HepG2 (cell line): ENCODE measurements around the gene AFF2. TPM values are rescaled to one million over a fixed set of nuclear protein-coding genes. Genes with fewer than 3 reads are reported as not detected.

Experiments
- ATAC-seq: fragments of 200-7000 bp; cut with Tn5 transposase; 3 replicates; pipeline ENCODE4 v1.9.1; 2020; ENCODE audit warnings: mild to moderate bottlenecking, moderate library complexity
- BruUV-seq: library from RNA; stranded (reverse); fragments of 400-500 nt; replicated peaks from 2 replicates; lab custom pipeline; 2021; lab: Mats Ljungman, UMichigan
- CTCF ChIA-PET: fragments of 300-600 bp; formaldehyde crosslinking; extraction: SDS; loops from one replicate; lab custom pipeline; 2021; ENCODE audit warnings: low total read pairs, inconsistent platforms, low intra/inter-chr PET ratio; lab: Yijun Ruan, JAX
- POLR2A ChIA-PET: fragments of 350-600 bp; sonication (Branson Sonifier 250); formaldehyde crosslinking; loops from one replicate; lab custom pipeline; 2020; ENCODE audit warnings: antibody characterized with exemption, inconsistent platforms; lab: Yijun Ruan, JAX
- DNase-seq: peaks from one replicate; pipeline ENCODE4 v3.0.0-alpha.2; 2015; ENCODE audit warnings: low spot score
- FAIRE-seq: peaks from 3 replicates; lab custom pipeline; 2011; peaks lifted over from hg19 to GRCh38; lab: Jason Lieb, UNC
- H2AFZ ChIP-seq: one replicate; pipeline ENCODE4 v1.6.1; 2011; ENCODE audit warnings: low read length, inconsistent platforms
- H3K27ac ChIP-seq: fragments of 300-600 bp; 3 replicates; pipeline ENCODE4 v1.8.0; 2011; ENCODE audit warnings: mixed run types, mild to moderate bottlenecking, mixed read lengths, low read length, inconsistent platforms; ENCODE audit not compliant: insufficient read depth; ENCODE audit errors: extremely low read length
- H3K27me3 ChIP-seq, 2 experiments: fragments of 200-600 bp in 1 of 2; 2 replicates in 1 of 2; 3 replicates in 1 of 2; pipeline versions ENCODE4 v1.6.0 to v1.8.0; 2011; ENCODE audit warnings: low read length in 2 of 2, mild to moderate bottlenecking in 2 of 2, moderate library complexity in 2 of 2, inconsistent platforms in 1 of 2; ENCODE audit not compliant: insufficient read depth in 2 of 2, control insufficient read depth in 1 of 2
- H3K36me3 ChIP-seq, 2 experiments: fragments of 200-600 bp in 1 of 2; replicated peaks in 1 of 2; 2 replicates in 1 of 2; 3 replicates in 1 of 2; pipeline versions ENCODE4 v1.5.1 to v1.8.0; 2011; ENCODE audit warnings: low read length in 2 of 2, inconsistent platforms in 1 of 2; ENCODE audit not compliant: insufficient read depth in 2 of 2, control insufficient read depth in 1 of 2
- H3K4me1 ChIP-seq: 2 replicates; pipeline ENCODE4 v1.5.1; 2012; ENCODE audit warnings: low read length, inconsistent platforms; ENCODE audit not compliant: insufficient read depth
- H3K4me2 ChIP-seq: 2 replicates; pipeline ENCODE4 v1.6.0; 2011; ENCODE audit warnings: low read depth, low read length, inconsistent platforms
- H3K4me3 ChIP-seq, 3 experiments: fragments of 200-600 bp in 1 of 3; sonication (generic), shearing (Covaris generic) in 1 of 3; replicated peaks in 1 of 3; 2 replicates each; pipeline ENCODE4 v1.5.1; 2011 to 2016; ENCODE audit warnings: low read length in 3 of 3, inconsistent platforms in 2 of 3, low read depth in 2 of 3, mild to moderate bottlenecking in 2 of 3, control low read depth in 1 of 3, mixed read lengths in 1 of 3; ENCODE audit not compliant: insufficient read depth in 1 of 3
- H3K79me2 ChIP-seq: one replicate; pipeline ENCODE4 v1.6.1; 2011; ENCODE audit warnings: low read length, inconsistent platforms; ENCODE audit not compliant: insufficient read depth
- H3K9ac ChIP-seq: 2 replicates; pipeline ENCODE4 v1.6.0; 2011; ENCODE audit warnings: mild to moderate bottlenecking, low read depth, low read length, inconsistent platforms; ENCODE audit not compliant: insufficient read depth
- H3K9me3 ChIP-seq: 2 replicates; pipeline ENCODE4 v1.5.1; 2012; ENCODE audit warnings: mild to moderate bottlenecking, low read length
- H4K20me1 ChIP-seq: 2 replicates; pipeline ENCODE4 v1.6.0; 2011; ENCODE audit warnings: inconsistent platforms, mild to moderate bottlenecking, low read length, moderate library complexity; ENCODE audit not compliant: insufficient read depth
- FOXK1 ChIP-seq: sonication (generic); formaldehyde crosslinking; IDR thresholded peaks from 2 replicates; pipeline ENCODE4 v1.4.0; 2020; ENCODE audit warnings: low read depth, missing genetic modification reagents, borderline replicate concordance
- JUND ChIP-seq: sonication (generic); formaldehyde crosslinking; IDR thresholded peaks from 2 replicates; pipeline ENCODE4 v1.8.0; 2022; ENCODE audit warnings: mild to moderate bottlenecking, missing genetic modification reagents
- MBNL3 ChIP-seq: fragments of 250-450 bp; sonication (Bioruptor Pico); conservative IDR thresholded peaks from 2 replicates; pipeline ENCODE4 v1.8.0; 2022; ENCODE audit warnings: mild to moderate bottlenecking, inconsistent platforms
- NFATC3 ChIP-seq: sonication (generic); formaldehyde crosslinking; IDR thresholded peaks from 2 replicates; pipeline ENCODE4 v1.5.1; 2020; ENCODE audit warnings: mild to moderate bottlenecking, missing genetic modification reagents
- ZNF672 ChIP-seq: sonication (generic); formaldehyde crosslinking; IDR thresholded peaks from 2 replicates; pipeline ENCODE4 v1.8.1; 2022; ENCODE audit warnings: missing genetic modification reagents
- ZNF782 ChIP-seq: sonication (generic); formaldehyde crosslinking; IDR thresholded peaks from 2 replicates; pipeline ENCODE4 v1.4.0; 2020; ENCODE audit warnings: missing genetic modification reagents, mild to moderate bottlenecking, borderline replicate concordance
- ZSCAN20 ChIP-seq: sonication (generic); formaldehyde crosslinking; IDR thresholded peaks from 2 replicates; pipeline ENCODE4 v1.4.0; 2020; ENCODE audit warnings: missing genetic modification reagents, mild to moderate bottlenecking, borderline replicate concordance
- WGBS: methylation state at CpG from one replicate; pipeline ENCODE4 v1.1.6; 2017; ENCODE audit warnings: low lambda C conversion rate; 5-methylcytosine and 5-hydroxymethylcytosine counted together
- in situ Hi-C: cut with HindIII; loops from 2 replicates; pipeline ENCODE4 v1.10.0; 2017; ENCODE audit warnings: low pct_unique_long_range_greater_than_20kb; ENCODE audit not compliant: extremely low pct_ligation_motif_present
- intact Hi-C: fragments of 100-400 bp; cut with micrococcal nuclease; formaldehyde crosslinking; loops from one replicate; pipeline ENCODE4 v1.10.0; 2022; ENCODE audit not compliant: unreplicated experiment
- polyA plus RNA-seq, 8 experiments: library from polyadenylated mRNA; depleted of rRNA in 3 of 8; stranded (reverse) in 7 of 8; unstranded in 1 of 8; fragments of >200 nt; fragmentation: Illumina TruSeq in 4 of 8; extraction: Trizol in 4 of 8; gene quantifications; 2 replicates each; pipeline versions ENCODE4 v1.2.1 to v1.2.3, GENCODE V29; 2011 to 2016; ENCODE audit warnings: low read depth in 4 of 8, missing spikeins in 1 of 8, mixed read lengths in 1 of 8; ENCODE audit not compliant: insufficient read depth in 1 of 8
- total RNA-seq, 5 experiments: library from RNA; depleted of rRNA; stranded (reverse); fragments of >200 nt; fragmentation: Illumina TruSeq; extraction: Trizol; gene quantifications; 2 replicates each; pipeline ENCODE4 v1.2.3, GENCODE V29; 2016; ENCODE audit warnings: low read depth in 1 of 5
- TF ChIP-seq, protein P1 (sequence below): sonication (generic); formaldehyde crosslinking; IDR thresholded peaks from 2 replicates; pipeline ENCODE4 v1.4.0; 2020; ENCODE audit warnings: low read depth, mild to moderate bottlenecking, missing genetic modification reagents
- TF ChIP-seq, protein P2 (sequence below): sonication (generic); formaldehyde crosslinking; IDR thresholded peaks from 2 replicates; pipeline ENCODE4 v1.4.0; 2020; ENCODE audit warnings: missing genetic modification reagents
- TF ChIP-seq, protein P3 (sequence below): IDR thresholded peaks from 2 replicates; pipeline ENCODE4 v1.6.1; 2016; ENCODE audit warnings: missing compliant biosample characterization, missing genetic modification reagents, borderline replicate concordance

Gene AFF2
- total and polyA plus RNA-seq, 2 of the 13 experiments (the other 11 are each of a cell fraction or from before 2014, with no cell fraction given) = not detected

DNA sequence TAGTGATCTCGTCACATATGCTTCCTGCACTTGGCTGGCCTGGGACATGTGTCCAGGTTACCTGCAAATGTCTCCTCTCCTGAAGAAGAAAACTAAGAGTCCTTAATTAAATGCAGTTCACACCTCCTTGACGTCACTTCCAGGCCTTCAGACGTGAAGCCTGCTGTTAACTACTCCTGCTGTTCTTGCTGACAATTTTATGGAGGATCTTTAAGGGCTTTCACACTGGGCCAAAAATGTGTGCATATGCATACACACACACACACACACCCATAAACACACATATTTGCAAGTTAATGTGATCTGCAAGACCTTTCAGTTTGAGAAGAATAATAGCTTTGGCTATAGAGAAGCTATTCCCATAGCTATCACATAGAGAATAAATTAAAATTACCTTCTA is 267.9 kb downstream of the AFF2 start:
- FAIRE-seq = no peak
- ChIA-PET POLR2A (no interaction called here), CTCF (no interaction called here)
- TF ChIP-seq ZSCAN20 (CRISPR knock-in tag) = no peak
- no peak for TF ChIP-seq FOXK1 (CRISPR knock-in tag)
- TF ChIP-seq, protein P1, sequence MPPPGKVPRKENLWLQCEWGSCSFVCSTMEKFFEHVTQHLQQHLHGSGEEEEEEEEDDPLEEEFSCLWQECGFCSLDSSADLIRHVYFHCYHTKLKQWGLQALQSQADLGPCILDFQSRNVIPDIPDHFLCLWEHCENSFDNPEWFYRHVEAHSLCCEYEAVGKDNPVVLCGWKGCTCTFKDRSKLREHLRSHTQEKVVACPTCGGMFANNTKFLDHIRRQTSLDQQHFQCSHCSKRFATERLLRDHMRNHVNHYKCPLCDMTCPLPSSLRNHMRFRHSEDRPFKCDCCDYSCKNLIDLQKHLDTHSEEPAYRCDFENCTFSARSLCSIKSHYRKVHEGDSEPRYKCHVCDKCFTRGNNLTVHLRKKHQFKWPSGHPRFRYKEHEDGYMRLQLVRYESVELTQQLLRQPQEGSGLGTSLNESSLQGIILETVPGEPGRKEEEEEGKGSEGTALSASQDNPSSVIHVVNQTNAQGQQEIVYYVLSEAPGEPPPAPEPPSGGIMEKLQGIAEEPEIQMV (CRISPR knock-in tag) = no peak
- TF ChIP-seq, protein P2, sequence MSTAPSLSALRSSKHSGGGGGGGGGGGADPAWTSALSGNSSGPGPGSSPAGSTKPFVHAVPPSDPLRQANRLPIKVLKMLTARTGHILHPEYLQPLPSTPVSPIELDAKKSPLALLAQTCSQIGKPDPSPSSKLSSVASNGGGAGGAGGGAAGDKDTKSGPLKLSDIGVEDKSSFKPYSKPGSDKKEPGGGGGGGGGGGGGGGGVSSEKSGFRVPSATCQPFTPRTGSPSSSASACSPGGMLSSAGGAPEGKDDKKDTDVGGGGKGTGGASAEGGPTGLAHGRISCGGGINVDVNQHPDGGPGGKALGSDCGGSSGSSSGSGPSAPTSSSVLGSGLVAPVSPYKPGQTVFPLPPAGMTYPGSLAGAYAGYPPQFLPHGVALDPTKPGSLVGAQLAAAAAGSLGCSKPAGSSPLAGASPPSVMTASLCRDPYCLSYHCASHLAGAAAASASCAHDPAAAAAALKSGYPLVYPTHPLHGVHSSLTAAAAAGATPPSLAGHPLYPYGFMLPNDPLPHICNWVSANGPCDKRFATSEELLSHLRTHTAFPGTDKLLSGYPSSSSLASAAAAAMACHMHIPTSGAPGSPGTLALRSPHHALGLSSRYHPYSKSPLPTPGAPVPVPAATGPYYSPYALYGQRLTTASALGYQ = no peak
- TF ChIP-seq, protein P3, sequence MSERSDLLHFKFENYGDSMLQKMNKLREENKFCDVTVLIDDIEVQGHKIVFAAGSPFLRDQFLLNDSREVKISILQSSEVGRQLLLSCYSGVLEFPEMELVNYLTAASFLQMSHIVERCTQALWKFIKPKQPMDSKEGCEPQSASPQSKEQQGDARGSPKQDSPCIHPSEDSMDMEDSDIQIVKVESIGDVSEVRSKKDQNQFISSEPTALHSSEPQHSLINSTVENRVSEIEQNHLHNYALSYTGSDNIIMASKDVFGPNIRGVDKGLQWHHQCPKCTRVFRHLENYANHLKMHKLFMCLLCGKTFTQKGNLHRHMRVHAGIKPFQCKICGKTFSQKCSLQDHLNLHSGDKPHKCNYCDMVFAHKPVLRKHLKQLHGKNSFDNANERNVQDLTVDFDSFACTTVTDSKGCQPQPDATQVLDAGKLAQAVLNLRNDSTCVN (CRISPR knock-in tag) = no peak
- TF ChIP-seq MBNL3 (CRISPR knock-in tag) = no peak
- no peak for TF ChIP-seq ZNF672 (CRISPR knock-in tag)
- TF ChIP-seq ZNF782 (CRISPR knock-in tag) = no peak
- no peak for TF ChIP-seq JUND
- no peak for TF ChIP-seq NFATC3
- no peaks in the 10 kb centered on the region for H3K79me2 ChIP-seq
- no peak for DNase-seq
- no peaks in the 10 kb centered on the region for H3K36me3 ChIP-seq
- no TSS peak for BruUV-seq
- no peak overlapping the region for H3K4me2 ChIP-seq
- H3K27ac ChIP-seq = no peak overlapping the region
- no peaks in the 10 kb centered on the region for H3K4me1 ChIP-seq
- ATAC-seq = no peak
- H3K4me3 ChIP-seq = no peak overlapping the region
- whole genome bisulfite sequencing = 0% methylated on average over 1 of the region's 3 CpGs
- no peaks in the 10 kb centered on the region; the same call in 1 of the 2 replicates for H3K9me3 ChIP-seq
- in situ Hi-C loops = no loop called here
- H3K9ac ChIP-seq = no peak overlapping the region
- no peaks in the 10 kb centered on the region for H4K20me1 ChIP-seq
- H3K27me3 ChIP-seq = no peaks in the 10 kb centered on the region
- intact Hi-C loops = no loop called here
- H2AFZ ChIP-seq = no peak overlapping the region
